HCT116 (cell line): ENCODE measurements around the gene WHRN. TPM values are rescaled to one million over a fixed set of nuclear protein-coding genes. Genes with fewer than 3 reads are reported as not detected.

ENCODE experiments used
- ATAC-seq: fragments of 200-7000 bp; cut with Tn5 transposase; 2 replicates; pipeline ENCODE4 v1.9.1; 2020; ENCODE audit warnings: mild to moderate bottlenecking, moderate library complexity
- BruUV-seq: library from RNA; stranded (reverse); fragments of 400-500 nt; replicated peaks from 2 replicates; lab custom pipeline; 2021; lab: Mats Ljungman, UMichigan
- CTCF ChIA-PET: fragments of 300-600 bp; sonication (Branson Sonifier 250); formaldehyde crosslinking; loops from one replicate; lab custom pipeline; 2021; ENCODE audit warnings: antibody characterized with exemption; lab: Charles Lee
- POLR2A ChIA-PET: fragments of 300-600, 350-600 bp; sonication (Branson Sonifier 250); formaldehyde crosslinking; loops from one replicate; lab custom pipeline; 2021; ENCODE audit warnings: antibody characterized with exemption; lab: Charles Lee
- RAD21 ChIA-PET, 2 experiments: fragments of 300-600 bp; sonication (Branson Sonifier 250); formaldehyde crosslinking; loops; one replicate each; lab custom pipeline; 2023; ENCODE audit warnings: low total read pairs in 2 of 2; ENCODE audit not compliant: uncharacterized antibody in 2 of 2, unreplicated experiment in 2 of 2, low non-redundant PET in 1 of 2; lab: Charles Lee
- DNase-seq: peaks from one replicate; pipeline ENCODE4 v3.0.0-alpha.2; 2010; ENCODE audit warnings: low read depth, low spot score
- H2AFZ ChIP-seq: fragments of 200-600 bp; shearing (Covaris generic), sonication (generic); 2 replicates; pipeline ENCODE4 v1.6.1; 2017; ENCODE audit warnings: low read depth, mixed run types, mixed read lengths, antibody characterized with exemption, low read length; ENCODE audit not compliant: poor library complexity, severe bottlenecking
- H3K27ac ChIP-seq: 2 replicates; pipeline ENCODE4 v1.5.1; 2012; ENCODE audit warnings: low read depth, low read length
- H3K27me3 ChIP-seq: fragments of 200-600 bp; sonication (generic); 2 replicates; pipeline ENCODE4 v1.6.1; 2016; ENCODE audit warnings: mixed run types, low read length, mixed read lengths; ENCODE audit not compliant: insufficient read depth
- H3K36me3 ChIP-seq, 2 experiments: fragments of 200-500 bp in 1 of 2; fragments of 200-600 bp in 1 of 2; sonication (Bioruptor generic) in 1 of 2; sonication (generic) in 1 of 2; 2 replicates each; pipeline versions ENCODE4 v1.5.1 to v1.6.1; 2014 to 2016; ENCODE audit warnings: low read length in 2 of 2, inconsistent platforms in 1 of 2, mixed read lengths in 1 of 2, mixed run types in 1 of 2; ENCODE audit not compliant: insufficient read depth in 2 of 2, control insufficient read depth in 1 of 2
- H3K4me1 ChIP-seq, 2 experiments: fragments of 200-600 bp in 1 of 2; sonication (generic) in 1 of 2; 2 replicates each; pipeline versions ENCODE4 v1.5.1 to v1.6.1; 2012 to 2017; ENCODE audit warnings: low read length in 2 of 2, inconsistent platforms in 1 of 2, mild to moderate bottlenecking in 1 of 2, mixed read lengths in 1 of 2, mixed run types in 1 of 2, moderate library complexity in 1 of 2; ENCODE audit not compliant: insufficient read depth in 2 of 2, control insufficient read depth in 1 of 2
- H3K4me2 ChIP-seq: fragments of 200-600 bp; sonication (generic); 2 replicates; pipeline ENCODE4 v1.6.1; 2017; ENCODE audit warnings: mixed run types, low read length, mixed read lengths
- H3K4me3 ChIP-seq, 2 experiments: fragments of 200-600 bp in 1 of 2; sonication (generic) in 1 of 2; replicated peaks in 1 of 2; 2 replicates each; pipeline ENCODE4 v1.5.1; 2011 to 2016; ENCODE audit warnings: low read length in 2 of 2, control low read depth in 1 of 2, low read depth in 1 of 2, mild to moderate bottlenecking in 1 of 2, mixed read lengths in 1 of 2, mixed run types in 1 of 2
- H3K79me2 ChIP-seq: fragments of 200-600 bp; sonication (generic); 2 replicates; pipeline ENCODE4 v1.6.1; 2017; ENCODE audit warnings: mild to moderate bottlenecking, mixed run types, low read length, moderate library complexity, mixed read lengths; ENCODE audit not compliant: insufficient read depth
- H3K9ac ChIP-seq: fragments of 200-600 bp; sonication (generic); 2 replicates; pipeline ENCODE4 v1.6.1; 2016; ENCODE audit warnings: low read length, mixed read lengths
- H3K9me2 ChIP-seq: fragments of 200-600 bp; sonication (generic), shearing (Covaris generic); 2 replicates; pipeline ENCODE4 v1.6.1; 2017; ENCODE audit warnings: mixed run types, mild to moderate bottlenecking, moderate library complexity; ENCODE audit not compliant: insufficient read depth
- H3K9me3 ChIP-seq, 2 experiments: fragments of 200-500 bp in 1 of 2; fragments of 200-600 bp in 1 of 2; sonication (Bioruptor generic) in 1 of 2; sonication (generic) in 1 of 2; 2 replicates each; pipeline ENCODE4 v1.6.1; 2014 to 2017; ENCODE audit warnings: low read length in 2 of 2, mixed read lengths in 2 of 2, inconsistent platforms in 1 of 2, low read depth in 1 of 2, mild to moderate bottlenecking in 1 of 2, mixed run types in 1 of 2, moderate library complexity in 1 of 2; ENCODE audit not compliant: control insufficient read depth in 1 of 2, insufficient read depth in 1 of 2
- H4K20me1 ChIP-seq: fragments of 200-600 bp; sonication (generic), shearing (Covaris generic); 2 replicates; pipeline ENCODE4 v1.6.1; 2017; ENCODE audit warnings: mixed run types, mild to moderate bottlenecking, moderate library complexity; ENCODE audit not compliant: insufficient read depth
- EZH2 ChIP-seq: fragments of 200-600 bp; sonication (generic); IDR thresholded peaks from 2 replicates; pipeline ENCODE4 v1.6.1; 2017; ENCODE audit warnings: antibody characterized with exemption, mixed run types
- JUND ChIP-seq: IDR thresholded peaks from 2 replicates; pipeline ENCODE4 v1.6.1; 2012
- POLR2AphosphoS5 ChIP-seq: IDR thresholded peaks from 2 replicates; pipeline ENCODE4 v1.6.1; 2011; ENCODE audit warnings: mild to moderate bottlenecking, low read depth, low read length, moderate library complexity
- RAD21 ChIP-seq: IDR thresholded peaks from 2 replicates; pipeline ENCODE4 v1.6.1; 2012; ENCODE audit warnings: low read depth, mild to moderate bottlenecking
- SRF ChIP-seq: IDR thresholded peaks from 2 replicates; pipeline ENCODE4 v1.6.1; 2012; ENCODE audit warnings: low read depth
- YY1 ChIP-seq: IDR thresholded peaks from 2 replicates; pipeline ENCODE4 v1.6.1; 2011; ENCODE audit warnings: low read length, low read depth, moderate library complexity, mild to moderate bottlenecking; ENCODE audit not compliant: insufficient replicate concordance; ENCODE audit errors: extremely low read depth
- ZFX ChIP-seq: fragments of 450-650 bp; IDR thresholded peaks from 2 replicates; pipeline ENCODE4 v1.6.1; 2017
- intact Hi-C: fragments of 100-400 bp; cut with micrococcal nuclease; formaldehyde crosslinking; loops from 2 replicates; pipeline ENCODE4 v1.10.0; 2022
- total RNA-seq: library from RNA; stranded (reverse); gene quantifications from one replicate; pipeline ENCODE4 v1.2.1, GENCODE V29; 2021; ENCODE audit not compliant: unreplicated experiment
- TF ChIP-seq, protein P1 (sequence below): IDR thresholded peaks from 2 replicates; pipeline ENCODE4 v1.6.1; 2012
- TF ChIP-seq, protein P2 (sequence below), 3 experiments: fragments of 200-600 bp in 1 of 3; sonication (generic) in 1 of 3; IDR thresholded peaks in 2 of 3; conservative IDR thresholded peaks in 1 of 3; 2 replicates each; pipeline ENCODE4 v1.5.1; 2012 to 2017; ENCODE audit warnings: low read depth in 2 of 3, low read length in 2 of 3, antibody characterized with exemption in 1 of 3, borderline replicate concordance in 1 of 3, control low read depth in 1 of 3, mild to moderate bottlenecking in 1 of 3, mixed read lengths in 1 of 3, mixed run types in 1 of 3, moderate library complexity in 1 of 3; ENCODE audit not compliant: insufficient read depth in 1 of 3
- TF ChIP-seq, protein P3 (sequence below): IDR thresholded peaks from 2 replicates; pipeline ENCODE4 v1.6.1; 2012

The WHRN gene
- total RNA-seq, 1 experiment from 2014 or later = 12.8 TPM

DNA sequence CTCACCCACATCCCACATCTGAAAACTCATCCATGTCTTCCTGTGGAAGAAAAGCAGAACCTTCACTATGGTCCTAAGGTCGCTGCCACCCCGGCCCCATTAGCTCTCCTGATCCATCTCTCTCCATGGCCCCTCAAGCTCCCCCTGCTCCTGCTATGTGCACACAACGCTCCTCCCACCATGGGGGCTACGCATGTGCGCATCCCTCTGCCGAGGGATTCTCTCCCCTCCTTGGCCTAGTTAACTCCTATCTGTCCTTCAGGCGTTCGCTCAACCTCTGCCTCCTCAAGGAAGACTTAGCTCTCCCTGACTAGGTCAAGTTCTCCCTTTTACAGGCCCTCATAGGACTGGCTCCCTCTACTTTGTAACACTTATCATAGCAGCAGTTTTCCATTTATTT, 127.3 kb downstream of the WHRN start:
- intact Hi-C loops = no loop called here
- Histone ChIP-seq H3K27ac (no peak overlapping the region), H3K4me1 (no peaks in the 10 kb centered on the region), H3K9me2 (no peaks in the 10 kb centered on the region), H3K27me3 (no peaks in the 10 kb centered on the region), H3K9me3 (no peaks in the 10 kb centered on the region), H3K36me3 (no peaks in the 10 kb centered on the region), H3K4me3 (no peak overlapping the region), H3K4me2 (no peak overlapping the region), H3K9ac (no peak overlapping the region), H3K79me2 (no peaks in the 10 kb centered on the region), H4K20me1 (no peaks in the 10 kb centered on the region), H2AFZ (no peak overlapping the region)
- ChIA-PET RAD21 (no interaction called here), CTCF (no interaction called here), POLR2A (no interaction called here)
- BruUV-seq = no TSS peak
- ATAC-seq (no peak), DNase-seq (no peak)
- no peak for TF ChIP-seq ZFX

DNA sequence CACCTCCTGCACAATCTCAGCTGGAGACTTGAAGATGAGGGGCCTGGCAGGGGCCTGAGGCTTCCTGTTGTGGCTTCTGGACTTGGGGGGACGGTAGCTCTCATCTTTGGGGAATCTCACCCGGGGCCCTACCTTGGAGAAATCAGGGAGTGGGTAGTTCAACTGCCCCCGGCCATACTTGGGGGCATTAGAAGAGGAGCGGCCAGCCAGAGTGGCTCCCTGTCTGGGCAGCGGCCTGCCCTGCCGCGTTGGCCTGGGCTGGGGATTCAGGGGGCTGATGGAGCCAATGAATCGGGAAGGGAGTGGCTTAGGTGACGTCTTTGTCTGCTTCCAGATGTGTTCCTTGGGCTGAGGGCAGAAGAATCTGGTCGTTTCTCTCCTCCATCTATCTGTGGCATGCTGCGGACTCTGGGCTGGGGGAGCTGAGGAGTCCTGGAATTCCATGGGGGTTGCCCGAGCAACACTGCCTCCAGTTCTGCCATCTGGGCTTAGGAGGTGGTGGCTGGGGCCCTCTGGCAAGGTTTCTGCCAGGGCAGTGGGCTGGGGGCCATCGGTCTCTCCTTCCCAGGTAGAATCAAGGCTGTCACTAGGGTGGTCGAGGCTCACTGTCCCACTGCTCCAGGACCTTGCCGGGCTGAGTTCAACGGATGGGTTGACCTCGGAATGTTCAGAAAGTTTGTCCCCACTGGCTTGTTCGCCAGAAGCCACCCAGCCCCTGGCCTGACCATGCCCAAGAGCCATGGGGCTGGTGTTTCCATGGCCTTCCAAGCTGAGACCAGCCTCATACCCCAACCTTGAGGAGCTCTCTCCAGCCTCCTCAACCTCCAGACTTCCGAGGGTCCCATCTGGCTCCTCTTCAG, 128.5 kb downstream of the WHRN start:
- BruUV-seq = TSS peak; percentile 23
- H4K20me1 ChIP-seq = no peaks in the 10 kb centered on the region
- H3K9ac ChIP-seq = no peak overlapping the region
- CTCF ChIA-PET = interaction anchor here (0.5 kb wide), 1 partner anchor 615 kb away, joined by 4 read pairs; no protein-coding TSS in a partner anchor
- no peak overlapping the region for H3K27ac ChIP-seq
- no peak for DNase-seq
- TF ChIP-seq POLR2AphosphoS5 (no peak), YY1 (no peak), SRF (no peak), EZH2 (no peak), RAD21 (no peak), JUND (no peak)
- TF ChIP-seq, protein P1, sequence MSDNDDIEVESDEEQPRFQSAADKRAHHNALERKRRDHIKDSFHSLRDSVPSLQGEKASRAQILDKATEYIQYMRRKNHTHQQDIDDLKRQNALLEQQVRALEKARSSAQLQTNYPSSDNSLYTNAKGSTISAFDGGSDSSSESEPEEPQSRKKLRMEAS = no peak
- TF ChIP-seq, protein P2, sequence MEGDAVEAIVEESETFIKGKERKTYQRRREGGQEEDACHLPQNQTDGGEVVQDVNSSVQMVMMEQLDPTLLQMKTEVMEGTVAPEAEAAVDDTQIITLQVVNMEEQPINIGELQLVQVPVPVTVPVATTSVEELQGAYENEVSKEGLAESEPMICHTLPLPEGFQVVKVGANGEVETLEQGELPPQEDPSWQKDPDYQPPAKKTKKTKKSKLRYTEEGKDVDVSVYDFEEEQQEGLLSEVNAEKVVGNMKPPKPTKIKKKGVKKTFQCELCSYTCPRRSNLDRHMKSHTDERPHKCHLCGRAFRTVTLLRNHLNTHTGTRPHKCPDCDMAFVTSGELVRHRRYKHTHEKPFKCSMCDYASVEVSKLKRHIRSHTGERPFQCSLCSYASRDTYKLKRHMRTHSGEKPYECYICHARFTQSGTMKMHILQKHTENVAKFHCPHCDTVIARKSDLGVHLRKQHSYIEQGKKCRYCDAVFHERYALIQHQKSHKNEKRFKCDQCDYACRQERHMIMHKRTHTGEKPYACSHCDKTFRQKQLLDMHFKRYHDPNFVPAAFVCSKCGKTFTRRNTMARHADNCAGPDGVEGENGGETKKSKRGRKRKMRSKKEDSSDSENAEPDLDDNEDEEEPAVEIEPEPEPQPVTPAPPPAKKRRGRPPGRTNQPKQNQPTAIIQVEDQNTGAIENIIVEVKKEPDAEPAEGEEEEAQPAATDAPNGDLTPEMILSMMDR (IDR thresholded peaks at IDR 0.05 in 2 of 3, conservative IDR thresholded peaks at IDR 0.05 in 1 of 3; ENCODE audit: borderline replicate concordance in 1 of 3, insufficient read depth in 1 of 3, low read depth in 2 of 3, low read length in 2 of 3) = no peak
- TF ChIP-seq, protein P3, sequence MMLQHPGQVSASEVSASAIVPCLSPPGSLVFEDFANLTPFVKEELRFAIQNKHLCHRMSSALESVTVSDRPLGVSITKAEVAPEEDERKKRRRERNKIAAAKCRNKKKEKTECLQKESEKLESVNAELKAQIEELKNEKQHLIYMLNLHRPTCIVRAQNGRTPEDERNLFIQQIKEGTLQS = no peak
- H3K9me2 ChIP-seq = no peaks in the 10 kb centered on the region
- RAD21 ChIA-PET = no interaction called here
- H3K4me1 ChIP-seq = no peaks in the 10 kb centered on the region
- H3K4me2 ChIP-seq = no peak overlapping the region
- POLR2A ChIA-PET = no interaction called here
- H3K27me3 ChIP-seq = no peaks in the 10 kb centered on the region
- no peaks in the 10 kb centered on the region for H3K79me2 ChIP-seq
- H3K9me3 ChIP-seq = no peaks in the 10 kb centered on the region
- no peak overlapping the region for H3K4me3 ChIP-seq
- ATAC-seq = no peak
- no peak overlapping the region for H2AFZ ChIP-seq
- H3K36me3 ChIP-seq = no peaks in the 10 kb centered on the region
- intact Hi-C loops = no loop called here
